ENCODE measurements around the gene CEACAM16. TPM values are rescaled to one million over a fixed set of nuclear protein-coding genes. Genes with fewer than 3 reads are reported as not detected.
A peak's percentile ranks its signal among the peaks of the same experiment; 100 is the strongest.
"Not testable (repeated sequence)": the region's sequence is repeated elsewhere in the genome, so short reads cannot be mapped to it uniquely, and the experiment has no call there.

Gene CEACAM16
- total and polyA plus RNA-seq, 9 donors = 0.31 to 0.84 (median 0.58) TPM

DNA sequence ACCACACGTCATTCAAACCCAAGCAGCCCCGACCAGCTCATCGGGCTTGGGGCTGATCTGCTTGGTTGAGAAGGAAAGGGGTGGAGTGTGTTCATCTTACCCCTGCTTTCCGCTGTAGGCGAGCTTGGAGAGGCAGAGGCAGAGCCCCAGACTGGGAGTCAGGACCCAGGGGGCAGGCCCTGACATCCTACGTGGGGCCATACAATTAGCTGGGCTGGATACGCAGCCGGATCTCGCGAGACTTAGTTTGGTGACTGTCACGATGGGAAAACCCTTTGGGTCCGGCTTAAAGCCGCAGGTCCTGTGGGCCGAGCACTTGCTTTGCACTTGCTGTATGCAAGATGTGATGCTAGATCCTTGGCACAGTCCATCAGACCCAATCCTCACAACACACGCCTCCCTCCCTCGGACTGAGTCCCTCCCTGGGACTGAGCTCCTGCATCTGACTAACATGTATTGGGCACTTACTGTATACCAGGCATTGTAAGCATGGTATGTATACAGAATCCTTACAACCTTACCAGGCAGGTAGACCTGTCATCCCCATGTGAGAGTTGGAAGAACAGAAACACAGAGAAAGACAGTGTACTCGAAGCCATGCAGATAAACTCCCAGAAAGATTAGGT lies 3.7 kb downstream of the CEACAM16 start:
- no peak for DNase-seq
- no peak overlapping the region for H3K4me3 ChIP-seq (ENCODE audit: low read length)
- no peaks in the 10 kb centered on the region for H3K27me3 ChIP-seq (ENCODE audit: control insufficient read depth, insufficient read depth, low read length)
- 64% methylated on average over 11 of the region's 17 CpGs for WGBS (ENCODE audit: insufficient coverage)
- peaks cover 19% of the 10 kb centered on the region for H3K4me1 ChIP-seq (ENCODE audit: control insufficient read depth, insufficient read depth, low read length)
- no peaks in the 10 kb centered on the region for H3K36me3 ChIP-seq (ENCODE audit: control insufficient read depth, insufficient read depth, low read length)
- H3K9me3 ChIP-seq (replicated peaks; ENCODE audit: control insufficient read depth, low read depth, low read length) = no peaks in the 10 kb centered on the region
- H3K27ac ChIP-seq (ENCODE audit: low read length) = no peak overlapping the region

GRCh38 chr19:44703336-44704078 lies 4.6 kb downstream of the CEACAM16 start:
- no peak for DNase-seq
- Histone ChIP-seq H3K36me3 (ENCODE audit: control insufficient read depth, insufficient read depth, low read length) (no peaks in the 10 kb centered on the region), H3K27ac (ENCODE audit: low read length) (no peak overlapping the region), H3K4me1 (ENCODE audit: control insufficient read depth, insufficient read depth, low read length) (peaks cover 22% of the 10 kb centered on the region), H3K27me3 (ENCODE audit: control insufficient read depth, insufficient read depth, low read length) (no peaks in the 10 kb centered on the region), H3K9me3 (replicated peaks; ENCODE audit: control insufficient read depth, low read depth, low read length) (no peaks in the 10 kb centered on the region), H3K4me3 (ENCODE audit: low read length) (no peak overlapping the region)
- WGBS (ENCODE audit: insufficient coverage) = 80% methylated on average over 26 of the region's 28 CpGs

DNA sequence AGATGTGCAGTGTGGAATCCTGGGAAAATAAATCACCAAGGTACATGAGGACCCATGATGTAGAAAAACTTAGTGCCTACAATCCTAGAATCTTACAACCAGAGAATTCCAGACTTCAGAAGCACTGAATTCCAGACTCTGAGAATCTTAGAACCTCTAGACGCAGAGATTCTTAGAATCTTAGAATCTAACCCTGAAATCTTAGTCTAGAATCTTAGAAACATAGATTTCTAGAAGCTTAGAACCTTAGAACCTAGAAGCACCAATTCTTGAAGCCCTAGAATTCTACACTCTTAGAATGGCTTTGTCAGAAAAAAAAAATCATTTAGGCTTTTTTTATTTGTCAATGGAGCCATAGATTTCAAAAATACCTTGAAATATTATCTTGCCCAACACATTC lies 6.0 kb downstream of the CEACAM16 start:
- no peak for DNase-seq
- peaks cover 22% of the 10 kb centered on the region for H3K4me1 ChIP-seq (ENCODE audit: control insufficient read depth, insufficient read depth, low read length)
- 63% methylated on average over 1 of the region's 1 CpG for whole genome bisulfite sequencing (ENCODE audit: insufficient coverage)
- no peaks in the 10 kb centered on the region for H3K27me3 ChIP-seq (ENCODE audit: control insufficient read depth, insufficient read depth, low read length)
- H3K36me3 ChIP-seq (ENCODE audit: control insufficient read depth, insufficient read depth, low read length) = no peaks in the 10 kb centered on the region
- H3K4me3 ChIP-seq (ENCODE audit: low read length) = no peak overlapping the region
- no peaks in the 10 kb centered on the region for H3K9me3 ChIP-seq (replicated peaks; ENCODE audit: control insufficient read depth, low read depth, low read length)
- no peak overlapping the region for H3K27ac ChIP-seq (ENCODE audit: low read length)

DNA sequence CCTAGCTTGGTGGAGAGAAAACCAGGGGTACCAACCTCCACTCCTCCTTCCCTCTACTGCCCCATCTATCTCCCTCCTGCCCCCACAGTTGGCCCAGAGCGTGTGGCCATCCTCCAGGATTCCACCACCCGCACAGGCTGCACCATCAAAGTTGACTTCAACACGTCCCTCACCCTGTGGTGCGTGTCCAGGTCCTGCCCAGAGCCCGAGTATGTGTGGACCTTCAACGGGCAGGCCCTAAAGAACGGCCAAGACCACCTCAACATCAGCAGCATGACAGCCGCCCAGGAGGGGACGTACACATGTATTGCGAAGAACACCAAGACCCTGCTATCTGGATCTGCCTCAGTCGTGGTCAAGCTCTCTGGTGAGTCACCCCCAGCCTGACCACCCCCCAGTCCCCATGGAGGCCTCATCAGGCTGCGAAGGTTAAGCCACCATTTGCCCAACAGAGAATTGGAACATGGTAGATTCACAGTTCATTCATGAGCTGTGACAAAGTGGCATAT lies 6.6 kb downstream of the CEACAM16 start:
- Histone ChIP-seq H3K36me3 (ENCODE audit: control insufficient read depth, insufficient read depth, low read length) (no peaks in the 10 kb centered on the region), H3K4me1 (ENCODE audit: control insufficient read depth, insufficient read depth, low read length) (peaks cover 22% of the 10 kb centered on the region), H3K27ac (ENCODE audit: low read length) (peak overlapping the region; percentile 63), H3K9me3 (replicated peaks; ENCODE audit: control insufficient read depth, low read depth, low read length) (no peaks in the 10 kb centered on the region), H3K27me3 (ENCODE audit: control insufficient read depth, insufficient read depth, low read length) (no peaks in the 10 kb centered on the region), H3K4me3 (ENCODE audit: low read length) (no peak overlapping the region)
- no peak for DNase-seq
- WGBS (ENCODE audit: insufficient coverage) = 87% methylated on average over 11 of the region's 12 CpGs

DNA sequence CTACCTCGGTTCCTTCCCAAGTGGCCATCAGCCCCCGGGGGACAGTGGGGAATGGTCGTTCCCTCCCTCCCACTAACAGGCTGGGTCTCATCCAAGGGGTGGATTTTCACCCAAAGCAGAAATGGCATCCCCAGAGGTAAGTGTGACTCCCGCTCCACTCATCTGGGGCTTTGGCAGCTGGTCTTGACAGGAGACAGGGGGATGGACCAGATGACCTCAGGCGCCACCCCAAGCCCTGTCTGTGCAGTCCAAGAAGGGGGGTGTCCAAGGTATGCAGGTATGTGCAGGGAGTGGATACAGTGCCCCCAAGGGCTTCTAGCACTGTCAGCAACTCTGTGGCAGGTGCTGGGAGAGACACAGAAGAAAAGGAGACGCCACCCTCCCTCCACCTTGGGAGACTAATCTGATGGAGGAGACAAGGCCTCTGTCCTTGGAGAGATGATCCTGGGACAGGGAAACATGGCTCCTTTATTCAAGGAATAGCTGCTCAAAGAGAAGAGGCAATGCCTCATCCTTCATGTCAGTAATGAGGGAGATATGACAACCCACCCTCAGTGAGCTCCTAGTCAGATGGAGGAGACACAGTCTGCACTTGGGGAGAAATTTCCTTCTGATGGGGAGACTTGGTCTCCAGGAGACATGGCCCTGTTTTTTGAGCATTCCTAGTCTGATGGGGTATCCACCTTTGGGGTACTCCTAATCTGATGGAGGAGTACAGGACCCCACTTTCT lies 7.7 kb downstream of the CEACAM16 start:
- 62% methylated on average over 5 of the region's 6 CpGs for WGBS (ENCODE audit: insufficient coverage)
- Histone ChIP-seq H3K4me1 (ENCODE audit: control insufficient read depth, insufficient read depth, low read length) (peaks cover 22% of the 10 kb centered on the region), H3K27ac (ENCODE audit: low read length) (peak overlapping the region; percentile 71)

DNA sequence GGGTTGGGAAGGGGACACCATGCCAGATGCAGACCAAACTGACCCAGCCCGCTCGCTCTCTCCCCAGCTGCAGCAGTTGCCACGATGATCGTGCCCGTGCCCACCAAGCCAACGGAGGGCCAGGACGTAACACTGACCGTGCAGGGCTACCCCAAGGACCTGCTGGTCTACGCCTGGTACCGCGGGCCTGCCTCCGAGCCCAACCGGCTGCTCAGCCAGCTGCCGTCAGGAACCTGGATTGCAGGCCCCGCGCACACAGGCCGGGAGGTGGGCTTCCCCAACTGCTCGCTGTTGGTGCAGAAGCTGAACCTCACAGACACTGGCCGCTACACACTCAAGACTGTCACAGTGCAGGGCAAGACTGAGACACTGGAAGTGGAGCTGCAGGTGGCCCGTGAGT lies 8.8 kb downstream of the CEACAM16 start:
- DNase-seq = no peak
- 89% methylated on average over 20 of the region's 20 CpGs for WGBS (ENCODE audit: insufficient coverage)
- Histone ChIP-seq H3K27me3 (ENCODE audit: control insufficient read depth, insufficient read depth, low read length) (no peaks in the 10 kb centered on the region), H3K27ac (ENCODE audit: low read length) (no peak overlapping the region), H3K9me3 (replicated peaks; ENCODE audit: control insufficient read depth, low read depth, low read length) (no peaks in the 10 kb centered on the region), H3K36me3 (ENCODE audit: control insufficient read depth, insufficient read depth, low read length) (no peaks in the 10 kb centered on the region), H3K4me3 (ENCODE audit: low read length) (no peak overlapping the region), H3K4me1 (ENCODE audit: control insufficient read depth, insufficient read depth, low read length) (peaks cover 22% of the 10 kb centered on the region)

More for the DNA sequence above, 7.7 kb downstream of the CEACAM16 start:
- no peak for DNase-seq
- no peaks in the 10 kb centered on the region for H3K27me3 ChIP-seq (ENCODE audit: control insufficient read depth, insufficient read depth, low read length)
- no peaks in the 10 kb centered on the region for H3K36me3 ChIP-seq (ENCODE audit: control insufficient read depth, insufficient read depth, low read length)
- no peak overlapping the region for H3K4me3 ChIP-seq (ENCODE audit: low read length)
- no peaks in the 10 kb centered on the region for H3K9me3 ChIP-seq (replicated peaks; ENCODE audit: control insufficient read depth, low read depth, low read length)

GRCh38 chr19:44708940-44709339 lies 10.0 kb downstream of the CEACAM16 start:
- no peak overlapping the region for H3K27ac ChIP-seq (ENCODE audit: low read length)
- H3K4me3 ChIP-seq (ENCODE audit: low read length) = no peak overlapping the region
- peaks cover 22% of the 10 kb centered on the region for H3K4me1 ChIP-seq (ENCODE audit: control insufficient read depth, insufficient read depth, low read length)
- no peaks in the 10 kb centered on the region for H3K9me3 ChIP-seq (replicated peaks; ENCODE audit: control insufficient read depth, low read depth, low read length)
- WGBS (ENCODE audit: insufficient coverage) = 82% methylated on average over 4 of the region's 5 CpGs
- no peaks in the 10 kb centered on the region for H3K27me3 ChIP-seq (ENCODE audit: control insufficient read depth, insufficient read depth, low read length)
- no peaks in the 10 kb centered on the region for H3K36me3 ChIP-seq (ENCODE audit: control insufficient read depth, insufficient read depth, low read length)
- DNase-seq = no peak

DNA sequence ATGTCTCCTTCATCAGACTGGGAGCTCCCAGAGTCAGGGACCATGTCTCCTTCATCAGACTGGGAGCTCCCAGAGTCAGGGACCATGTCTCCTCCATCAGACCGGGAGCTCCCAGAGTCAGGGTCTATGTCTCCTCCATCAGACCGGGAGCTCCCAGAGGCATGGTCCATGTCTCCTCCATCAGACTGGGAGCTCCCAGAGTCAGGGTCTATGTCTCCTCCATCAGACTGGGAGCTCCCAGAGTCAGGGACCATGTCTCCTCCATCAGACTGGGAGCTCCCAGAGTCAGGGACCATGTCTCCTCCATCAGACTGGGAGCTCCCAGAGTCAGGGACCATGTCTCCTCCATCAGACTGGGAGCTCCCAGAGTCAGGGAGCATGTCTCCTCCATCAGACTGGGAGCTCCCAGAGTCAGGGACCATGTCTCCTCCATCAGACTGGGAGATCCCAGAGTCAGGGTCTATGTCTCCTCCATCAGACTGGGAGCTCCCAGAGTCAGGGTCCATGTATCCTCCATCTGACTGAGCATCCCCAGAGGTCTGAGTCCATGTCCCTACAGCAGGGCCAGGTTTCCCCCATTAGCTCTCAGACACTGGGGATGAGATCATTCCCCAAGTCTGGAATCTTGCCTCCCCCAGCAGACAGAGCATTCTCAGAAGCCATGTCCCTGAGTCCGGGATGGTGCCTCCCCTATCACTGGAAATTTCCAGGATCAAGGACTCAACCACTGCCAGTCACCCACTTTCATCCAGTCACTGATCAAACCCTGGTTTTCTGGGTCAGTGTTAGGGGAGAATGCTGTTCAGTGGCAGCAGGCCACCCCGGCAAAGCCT lies 10.7 kb downstream of the CEACAM16 start:
- not testable (repeated sequence) for H3K27ac ChIP-seq (ENCODE audit: low read length); DNase-seq; H3K27me3 ChIP-seq (ENCODE audit: control insufficient read depth, insufficient read depth, low read length); H3K4me3 ChIP-seq (ENCODE audit: low read length); H3K9me3 ChIP-seq (replicated peaks; ENCODE audit: control insufficient read depth, low read depth, low read length); H3K36me3 ChIP-seq (ENCODE audit: control insufficient read depth, insufficient read depth, low read length)
- peaks cover 22% of the 10 kb centered on the region for H3K4me1 ChIP-seq (ENCODE audit: control insufficient read depth, insufficient read depth, low read length)
- 100% methylated on average over 1 of the region's 4 CpGs for WGBS (ENCODE audit: insufficient coverage)

DNA sequence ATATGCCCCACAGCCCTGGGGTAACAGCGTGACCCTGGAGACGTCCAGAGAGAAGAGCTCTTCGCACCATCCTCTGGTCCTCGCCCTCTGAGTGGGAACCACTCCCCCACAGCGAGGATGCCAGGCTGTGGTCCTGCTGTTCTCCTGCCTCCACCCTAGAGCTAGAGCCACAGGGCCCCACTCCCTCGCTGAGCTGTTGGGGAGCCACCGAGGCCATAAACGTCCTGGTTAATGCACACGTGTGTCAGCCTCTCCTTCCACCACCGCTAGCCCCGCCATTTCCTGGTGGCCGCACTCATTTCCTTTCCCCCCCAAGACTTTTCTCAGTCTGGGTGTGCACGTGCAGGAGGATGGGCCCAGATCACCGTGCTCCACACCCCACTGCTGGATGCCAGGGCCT lies 11.5 kb downstream of the CEACAM16 start:
- 70% methylated on average over 12 of the region's 14 CpGs for WGBS (ENCODE audit: insufficient coverage)
- no peaks in the 10 kb centered on the region for H3K27me3 ChIP-seq (ENCODE audit: control insufficient read depth, insufficient read depth, low read length)
- no peaks in the 10 kb centered on the region for H3K36me3 ChIP-seq (ENCODE audit: control insufficient read depth, insufficient read depth, low read length)
- peaks cover 20% of the 10 kb centered on the region for H3K4me1 ChIP-seq (ENCODE audit: control insufficient read depth, insufficient read depth, low read length)
- H3K27ac ChIP-seq (ENCODE audit: low read length) = no peak overlapping the region
- H3K4me3 ChIP-seq (ENCODE audit: low read length) = no peak overlapping the region
- no peak for DNase-seq
- peaks cover 7% of the 10 kb centered on the region for H3K9me3 ChIP-seq (replicated peaks; ENCODE audit: control insufficient read depth, low read depth, low read length)

Data from muscle of leg (tissue), 11 donors.